ENCODE data around the gene SLC2A5. TPM values are rescaled to one million over a fixed set of nuclear protein-coding genes. Genes with fewer than 3 reads are reported as not detected.
"Not testable (repeated sequence)": the region's sequence is repeated elsewhere in the genome, so short reads cannot be mapped to it uniquely, and the experiment has no call there.

The SLC2A5 gene
- polyA plus RNA-seq, 1 donor = 0.88 TPM

GRCh38 chr1:9035226-9035625, 34.2 kb downstream of the SLC2A5 start:
- DNase-seq = no peak

GRCh38 chr1:9033363-9033762, 36.1 kb downstream of the SLC2A5 start:
- DNase-seq = no peak

GRCh38 chr1:9031484-9032259, 37.8 kb downstream of the SLC2A5 start:
- DNase-seq = no peak

- DNase-seq = not testable (repeated sequence)
These were observed 38.4 kb downstream of the SLC2A5 start for GRCh38 chr1:9031077-9031476.

- DNase-seq = no peak
These were observed 40.3 kb downstream of the SLC2A5 start for GRCh38 chr1:9028921-9029705.

- no peak for DNase-seq
These were observed 42.1 kb downstream of the SLC2A5 start for GRCh38 chr1:9027307-9027706.

- DNase-seq = no peak
These were observed 44.0 kb downstream of the SLC2A5 start for GRCh38 chr1:9025449-9025848.

GRCh38 chr1:9024837-9025236, 44.6 kb downstream of the SLC2A5 start:
- DNase-seq = no peak

- no peak for DNase-seq
These were observed 46.7 kb downstream of the SLC2A5 start for GRCh38 chr1:9022773-9023172.

GRCh38 chr1:9022026-9022738, 47.3 kb downstream of the SLC2A5 start:
- DNase-seq = not testable (repeated sequence)

GRCh38 chr1:9020305-9020704, 49.1 kb downstream of the SLC2A5 start:
- DNase-seq = no peak

GRCh38 chr1:9019896-9020295, 49.5 kb downstream of the SLC2A5 start:
- no peak for DNase-seq

GRCh38 chr1:9018333-9018732, 51.1 kb downstream of the SLC2A5 start:
- peak; percentile 74 for DNase-seq

GRCh38 chr1:9016455-9016854, 53.0 kb downstream of the SLC2A5 start:
- no peak for DNase-seq

- no peak for DNase-seq
These were observed 54.7 kb downstream of the SLC2A5 start for GRCh38 chr1:9014475-9015375.

GRCh38 chr1:9013819-9014218, 55.6 kb downstream of the SLC2A5 start:
- no peak for DNase-seq

- no peak for DNase-seq
These were observed 58.6 kb downstream of the SLC2A5 start for GRCh38 chr1:9010781-9011323.

- no peak for DNase-seq
These were observed 59.7 kb downstream of the SLC2A5 start for GRCh38 chr1:9009438-9010370.

- DNase-seq = no peak
These were observed 61.2 kb downstream of the SLC2A5 start for GRCh38 chr1:9008236-9008635.

GRCh38 chr1:9006956-9007615, 62.3 kb downstream of the SLC2A5 start:
- no peak for DNase-seq

All from left kidney (tissue), 2 donors.